Central memory CD8-positive, alpha-beta T cell (primary cell): ENCODE measurements around the gene ME3.
"Not testable (repeated sequence)": the region's sequence is repeated elsewhere in the genome, so short reads cannot be mapped to it uniquely, and the experiment has no call there.

Source experiments
- ATAC-seq: fragments of 150-1000 bp; cut with Tn5 transposase; replicated peaks from 2 replicates; pipeline ENCODE4 v1.10.0; 2022; ENCODE audit warnings: mild to moderate bottlenecking, moderate FRiP score, moderate number of reproducible peaks; ENCODE audit not compliant: poor library complexity, severe bottlenecking; ENCODE audit errors: extremely low read depth
- DNase-seq, 2 donors: peaks; one replicate each; pipeline ENCODE4 v3.0.0; 2021; ENCODE audit warnings: low spot score in 2 of 2
- H3K27ac Mint-ChIP-seq: one replicate; pipeline ENCODE4 v1.8.0; 2022; ENCODE audit warnings: low read depth, mild to moderate bottlenecking, moderate library complexity, mixed read lengths
- H3K27me3 Mint-ChIP-seq: one replicate; pipeline ENCODE4 v1.8.0; 2022; ENCODE audit warnings: mixed read lengths
- H3K36me3 Mint-ChIP-seq: one replicate; pipeline ENCODE4 v1.8.0; 2022; ENCODE audit warnings: mild to moderate bottlenecking, moderate library complexity, mixed read lengths; ENCODE audit not compliant: insufficient read depth
- H3K4me1 Mint-ChIP-seq: one replicate; pipeline ENCODE4 v1.8.0; 2022; ENCODE audit warnings: mixed read lengths
- H3K4me3 Mint-ChIP-seq: one replicate; pipeline ENCODE4 v1.8.0; 2022; ENCODE audit warnings: mild to moderate bottlenecking, moderate library complexity, mixed read lengths
- H3K9me3 Mint-ChIP-seq: one replicate; pipeline ENCODE4 v1.8.0; 2022; ENCODE audit warnings: mixed read lengths

Gene ME3

GRCh38 chr11:86548271-86548917 lies 124.0 kb downstream of the ME3 start:
- no peak overlapping the region for H3K27ac Mint-ChIP-seq
- H3K4me1 Mint-ChIP-seq = peaks cover 14% of the 10 kb centered on the region
- ATAC-seq (no peak), DNase-seq (no peak)
- no peaks in the 10 kb centered on the region for H3K36me3 Mint-ChIP-seq
- H3K4me3 Mint-ChIP-seq = no peak overlapping the region
- no peaks in the 10 kb centered on the region for H3K27me3 Mint-ChIP-seq
- no peaks in the 10 kb centered on the region for H3K9me3 Mint-ChIP-seq

DNA sequence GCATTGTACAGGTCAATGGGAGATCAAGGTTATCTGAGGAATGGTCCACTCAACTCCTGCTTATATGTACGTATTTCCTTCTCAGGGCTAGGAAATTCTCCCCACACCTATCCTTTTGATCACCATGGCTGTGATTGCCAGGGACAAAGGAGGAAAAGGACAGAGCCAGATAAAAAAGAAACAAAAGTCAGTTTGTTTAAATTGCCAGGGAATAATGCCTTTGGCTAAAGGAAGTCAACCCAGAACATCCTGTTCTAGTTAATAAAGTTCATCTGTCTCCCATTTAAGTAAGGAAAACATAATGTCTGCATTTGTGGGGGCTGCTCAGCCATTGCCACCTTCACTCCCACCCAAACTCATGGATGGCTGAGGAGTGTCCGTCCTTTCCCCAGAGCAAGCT lies 124.7 kb downstream of the ME3 start:
- H3K36me3 Mint-ChIP-seq = no peaks in the 10 kb centered on the region
- peaks cover 14% of the 10 kb centered on the region for H3K4me1 Mint-ChIP-seq
- H3K27ac Mint-ChIP-seq = no peak overlapping the region
- ATAC-seq (no peak), DNase-seq (no peak)
- no peak overlapping the region for H3K4me3 Mint-ChIP-seq
- no peaks in the 10 kb centered on the region for H3K27me3 Mint-ChIP-seq
- H3K9me3 Mint-ChIP-seq = no peaks in the 10 kb centered on the region

DNA sequence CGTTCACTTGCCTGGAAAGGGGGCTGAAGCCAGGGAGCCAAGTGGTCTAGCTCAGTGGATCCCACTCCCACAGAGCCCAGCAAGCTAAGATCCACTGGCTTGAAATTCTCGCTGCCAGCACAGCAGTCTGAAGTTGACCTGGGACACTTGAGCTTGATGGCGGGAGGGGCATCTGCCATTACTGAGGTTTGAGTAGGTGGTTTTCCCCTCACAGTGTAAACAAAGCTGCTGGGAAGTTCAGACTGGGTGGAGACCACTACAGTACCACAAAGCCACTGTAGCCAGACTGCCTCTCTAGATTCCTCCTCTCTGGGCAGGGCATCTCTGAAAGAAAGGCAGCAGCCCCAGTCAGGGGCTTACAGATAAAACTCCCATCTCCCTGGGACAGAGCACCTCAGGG lies 131.1 kb downstream of the ME3 start:
- not testable (repeated sequence) for H3K4me3 Mint-ChIP-seq, H3K9me3 Mint-ChIP-seq, H3K36me3 Mint-ChIP-seq, ATAC-seq, H3K27ac Mint-ChIP-seq, DNase-seq, H3K27me3 Mint-ChIP-seq, H3K4me1 Mint-ChIP-seq

DNA sequence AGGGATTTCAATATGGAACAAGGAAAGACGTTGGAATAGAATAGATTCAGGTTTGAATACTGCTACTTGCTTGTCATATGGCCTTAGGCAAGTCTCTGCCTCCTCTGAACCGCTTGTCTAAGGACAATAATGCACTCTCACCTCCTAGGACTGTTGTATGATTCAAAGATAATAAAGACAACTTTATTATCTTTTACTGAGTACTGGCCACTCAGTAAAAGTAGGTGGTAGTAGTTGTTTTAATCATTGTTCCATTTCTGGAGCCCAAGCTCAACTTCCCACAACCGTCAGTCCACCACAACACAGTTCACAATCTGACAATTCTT lies 134.2 kb downstream of the ME3 start:
- ATAC-seq = no peak
- H3K27ac Mint-ChIP-seq = no peak overlapping the region
- H3K36me3 Mint-ChIP-seq = no peaks in the 10 kb centered on the region
- no peak for DNase-seq
- H3K4me3 Mint-ChIP-seq = no peak overlapping the region
- peaks cover 6% of the 10 kb centered on the region for H3K9me3 Mint-ChIP-seq
- H3K27me3 Mint-ChIP-seq = no peaks in the 10 kb centered on the region
- H3K4me1 Mint-ChIP-seq = peaks cover 6% of the 10 kb centered on the region

DNA sequence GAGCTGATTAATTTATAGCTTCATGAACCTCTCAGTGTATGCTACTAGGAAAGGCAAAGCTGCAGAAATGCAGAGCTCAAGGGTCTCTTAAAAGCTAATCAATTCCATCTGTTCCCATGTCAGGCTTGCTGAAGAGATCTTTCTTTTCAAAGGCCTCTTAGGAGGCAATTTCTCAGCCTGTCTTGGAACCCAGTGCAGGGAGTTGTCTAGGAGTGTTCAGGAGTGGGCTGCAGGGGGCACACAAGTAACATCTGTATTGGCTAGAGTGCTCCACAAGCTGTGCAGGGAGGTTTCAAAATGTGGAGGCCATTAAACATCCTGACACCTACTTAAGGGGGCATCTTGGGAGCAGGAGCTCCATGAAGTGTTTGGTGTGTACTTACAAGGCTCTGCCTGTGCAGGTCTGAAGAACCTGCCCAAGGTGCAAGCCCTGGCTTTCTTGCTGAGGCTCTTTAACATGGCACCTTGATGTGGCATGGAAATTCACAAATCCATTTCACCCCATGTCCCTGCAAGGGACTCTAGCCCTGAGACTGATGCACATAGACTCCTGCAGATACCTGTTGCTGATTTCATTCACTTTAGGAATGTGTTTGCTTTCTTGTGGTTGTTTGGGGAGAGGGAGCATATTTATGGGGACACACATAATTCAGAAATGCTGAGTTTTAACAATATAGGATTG lies 134.7 kb downstream of the ME3 start:
- Mint-ChIP-seq H3K4me1 (peaks cover 6% of the 10 kb centered on the region), H3K36me3 (no peaks in the 10 kb centered on the region)
- no peak for DNase-seq

GRCh38 chr11:86535773-86536172 lies 136.6 kb downstream of the ME3 start:
- Mint-ChIP-seq H3K27ac (no peak overlapping the region), H3K36me3 (no peaks in the 10 kb centered on the region), H3K4me1 (no peaks in the 10 kb centered on the region), H3K27me3 (no peaks in the 10 kb centered on the region), H3K4me3 (no peak overlapping the region), H3K9me3 (no peaks in the 10 kb centered on the region)
- ATAC-seq (no peak), DNase-seq (no peak)

More for the DNA sequence above, 134.7 kb downstream of the ME3 start:
- peaks cover 6% of the 10 kb centered on the region for H3K9me3 Mint-ChIP-seq
- H3K27me3 Mint-ChIP-seq = no peaks in the 10 kb centered on the region
- no peak for ATAC-seq
- no peak overlapping the region for H3K4me3 Mint-ChIP-seq
- no peak overlapping the region for H3K27ac Mint-ChIP-seq

DNA sequence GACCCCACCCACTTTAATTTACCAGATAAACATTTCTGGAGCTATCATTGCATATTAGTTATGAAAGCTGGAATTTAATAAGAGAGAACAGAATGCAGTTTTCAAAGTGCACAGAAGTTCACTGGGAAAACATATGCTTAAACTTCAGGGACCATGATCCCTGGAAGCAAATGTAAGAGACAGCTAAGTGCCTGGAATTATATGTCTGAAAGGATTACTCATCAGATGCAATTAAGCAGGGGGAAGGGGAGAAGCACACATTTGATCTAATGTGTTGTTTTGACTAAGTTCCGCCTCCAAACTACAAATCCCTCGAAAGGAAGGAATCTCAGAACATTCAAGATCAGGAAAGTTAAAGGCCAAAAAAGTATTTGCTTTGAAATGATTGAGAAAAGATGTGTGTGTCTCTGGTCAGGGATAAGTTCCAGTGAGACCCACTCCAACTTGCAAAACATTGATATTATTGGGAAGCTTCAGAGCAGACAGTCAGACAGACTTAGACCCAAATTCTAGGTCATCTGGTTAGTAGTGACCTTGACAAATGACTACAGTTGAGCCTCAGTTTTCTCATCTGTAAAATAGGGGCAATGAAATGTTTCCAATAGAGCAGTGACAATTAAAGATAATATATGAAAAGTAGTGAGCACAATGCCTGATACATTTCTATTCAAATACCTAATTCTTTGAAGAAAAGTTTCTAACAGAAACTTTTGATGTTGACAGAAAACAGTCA lies 147.6 kb downstream of the ME3 start:
- H3K9me3 Mint-ChIP-seq = peaks cover 4% of the 10 kb centered on the region
- DNase-seq (no peak), ATAC-seq (no peak)
- no peak overlapping the region for H3K27ac Mint-ChIP-seq
- H3K4me3 Mint-ChIP-seq = no peak overlapping the region
- H3K27me3 Mint-ChIP-seq = peaks cover 10% of the 10 kb centered on the region
- no peaks in the 10 kb centered on the region for H3K36me3 Mint-ChIP-seq
- H3K4me1 Mint-ChIP-seq = no peaks in the 10 kb centered on the region

GRCh38 chr11:86523738-86524619 lies 148.4 kb downstream of the ME3 start:
- H3K27ac Mint-ChIP-seq = no peak overlapping the region
- ATAC-seq (no peak), DNase-seq (no peak)
- no peaks in the 10 kb centered on the region for H3K4me1 Mint-ChIP-seq
- H3K27me3 Mint-ChIP-seq = peaks cover 8% of the 10 kb centered on the region
- H3K9me3 Mint-ChIP-seq = peaks cover 4% of the 10 kb centered on the region
- H3K4me3 Mint-ChIP-seq = no peak overlapping the region
- no peaks in the 10 kb centered on the region for H3K36me3 Mint-ChIP-seq

GRCh38 chr11:86522512-86522911 lies 149.9 kb downstream of the ME3 start:
- H3K4me1 Mint-ChIP-seq, H3K4me3 Mint-ChIP-seq, DNase-seq, H3K36me3 Mint-ChIP-seq, ATAC-seq, H3K27ac Mint-ChIP-seq, H3K9me3 Mint-ChIP-seq, H3K27me3 Mint-ChIP-seq: not testable (repeated sequence)

DNA sequence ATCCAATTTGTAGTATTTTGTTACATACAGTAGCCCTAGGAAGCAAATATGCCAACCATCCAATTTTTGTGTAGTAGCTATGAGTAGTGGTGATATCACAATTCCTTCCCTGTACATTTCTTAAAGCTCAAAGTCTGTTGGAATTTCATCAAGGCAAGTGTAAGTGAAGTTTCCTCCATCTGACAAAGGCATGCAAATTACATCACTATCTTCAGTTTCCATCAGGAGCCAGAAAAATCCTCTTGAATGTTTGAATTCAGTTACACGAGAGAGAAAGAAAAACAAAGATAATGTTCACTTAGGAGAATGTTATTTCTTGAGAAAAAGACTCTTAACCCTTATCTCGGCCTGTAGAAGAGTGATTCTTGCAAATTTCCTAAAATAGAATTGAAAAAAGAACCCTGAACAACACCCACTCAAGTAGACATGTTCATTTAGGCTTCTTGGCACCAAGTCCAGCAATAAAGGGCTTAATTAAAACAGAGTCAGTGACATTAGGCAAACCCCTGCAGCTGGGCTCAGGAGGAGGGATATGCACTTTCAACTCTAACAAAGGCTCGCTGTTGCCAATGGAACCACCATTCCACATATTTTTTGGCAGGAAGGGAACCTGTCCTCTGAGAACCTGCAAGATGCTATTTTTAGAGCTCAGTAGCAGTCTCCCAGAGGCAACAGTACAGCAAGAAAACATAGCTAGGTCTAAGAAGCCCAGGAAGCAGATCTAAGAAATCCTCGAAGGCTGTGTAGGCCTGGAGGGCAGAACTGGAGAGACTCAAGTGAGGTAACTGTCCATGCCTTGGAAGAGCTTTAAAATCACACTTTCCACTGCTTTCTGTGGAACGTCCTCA lies 153.1 kb downstream of the ME3 start:
- H3K4me1 Mint-ChIP-seq = peaks cover 2% of the 10 kb centered on the region
- H3K4me3 Mint-ChIP-seq = no peak overlapping the region
- H3K9me3 Mint-ChIP-seq = no peaks in the 10 kb centered on the region
- no peaks in the 10 kb centered on the region for H3K27me3 Mint-ChIP-seq
- H3K36me3 Mint-ChIP-seq = no peaks in the 10 kb centered on the region
- ATAC-seq (no peak), DNase-seq (no peak)
- H3K27ac Mint-ChIP-seq = no peak overlapping the region

DNA sequence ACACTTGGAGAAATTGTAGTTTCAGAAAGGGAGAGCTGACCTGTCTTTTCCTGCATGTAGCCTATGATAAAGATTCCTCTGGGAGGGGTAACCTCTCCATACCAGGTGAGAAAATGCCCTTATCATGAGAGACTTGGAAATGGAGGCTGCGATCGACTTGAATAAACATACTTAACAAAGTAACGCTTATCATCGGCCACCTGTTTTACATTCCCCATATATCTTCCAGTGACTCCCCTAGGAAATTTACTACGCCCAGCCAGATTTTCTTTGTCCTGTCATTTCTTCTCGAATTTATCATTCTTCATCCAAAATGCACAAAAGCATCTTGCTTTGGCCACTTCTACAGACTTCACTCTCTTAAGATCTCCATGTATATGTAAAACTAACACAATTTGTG lies 154.2 kb downstream of the ME3 start:
- H3K4me1 Mint-ChIP-seq = peaks cover 7% of the 10 kb centered on the region
- no peaks in the 10 kb centered on the region for H3K27me3 Mint-ChIP-seq
- ATAC-seq = no peak
- H3K27ac Mint-ChIP-seq = no peak overlapping the region
- no peak overlapping the region for H3K4me3 Mint-ChIP-seq
- no peak for DNase-seq
- no peaks in the 10 kb centered on the region for H3K36me3 Mint-ChIP-seq
- no peaks in the 10 kb centered on the region for H3K9me3 Mint-ChIP-seq

GRCh38 chr11:86517557-86517956 lies 154.9 kb downstream of the ME3 start:
- H3K27ac Mint-ChIP-seq = no peak overlapping the region
- no peak overlapping the region for H3K4me3 Mint-ChIP-seq
- H3K36me3 Mint-ChIP-seq = no peaks in the 10 kb centered on the region
- peaks cover 7% of the 10 kb centered on the region for H3K4me1 Mint-ChIP-seq
- DNase-seq (no peak), ATAC-seq (no peak)
- no peaks in the 10 kb centered on the region for H3K9me3 Mint-ChIP-seq
- no peaks in the 10 kb centered on the region for H3K27me3 Mint-ChIP-seq
